CD14-positive monocyte (primary cell): ENCODE results near the gene ZAP70. TPM values are rescaled to one million over a fixed set of nuclear protein-coding genes. Genes with fewer than 3 reads are reported as not detected.

Source experiments
- DNase-seq, 3 donors: peaks; one replicate each; pipeline ENCODE4 v3.0.0-alpha.2; 2011 to 2022
- H2AFZ ChIP-seq: 2 replicates; pipeline ENCODE4 v1.6.0; 2012; ENCODE audit warnings: mild to moderate bottlenecking, low read depth, low read length, inconsistent platforms; ENCODE audit not compliant: insufficient read depth, poor library complexity, severe bottlenecking
- H3K27ac ChIP-seq, 2 donors: 1 replicate in 1 of 2; 2 replicates in 1 of 2; pipeline ENCODE4 v1.5.1; 2012 to 2013; ENCODE audit warnings: low read length in 2 of 2, control low read depth in 1 of 2, inconsistent platforms in 1 of 2, low read depth in 1 of 2, mild to moderate bottlenecking in 1 of 2
- H3K27me3 ChIP-seq, 2 donors: one replicate each; pipeline versions ENCODE4 v1.6.0 to v1.6.1; 2011 to 2013; ENCODE audit warnings: low read length in 2 of 2; ENCODE audit not compliant: control insufficient read depth in 2 of 2, insufficient read depth in 2 of 2
- H3K36me3 ChIP-seq, 2 donors: replicated peaks in 1 of 2; 1 replicate in 1 of 2; 2 replicates in 1 of 2; pipeline versions ENCODE4 v1.5.1 to v1.6.1; 2012 to 2013; ENCODE audit warnings: low read length in 2 of 2, control low read depth in 1 of 2, inconsistent platforms in 1 of 2, mild to moderate bottlenecking in 1 of 2; ENCODE audit not compliant: insufficient read depth in 2 of 2, control insufficient read depth in 1 of 2
- H3K4me1 ChIP-seq, 2 donors: 1 replicate in 1 of 2; 2 replicates in 1 of 2; pipeline versions ENCODE4 v1.5.1 to v1.6.1; 2012 to 2013; ENCODE audit warnings: low read length in 2 of 2, control low read depth in 1 of 2, inconsistent platforms in 1 of 2, mild to moderate bottlenecking in 1 of 2, moderate library complexity in 1 of 2; ENCODE audit not compliant: insufficient read depth in 2 of 2, control insufficient read depth in 1 of 2
- H3K4me2 ChIP-seq: replicated peaks from 2 replicates; pipeline ENCODE3; 2012; ENCODE audit warnings: low read length, moderate library complexity, mild to moderate bottlenecking; ENCODE audit not compliant: poor library complexity, severe bottlenecking; ENCODE audit errors: extremely low read depth
- H3K4me3 ChIP-seq, 3 experiments: fragments of 200-600 bp in 1 of 3; sonication (generic) in 1 of 3; replicated peaks in 1 of 3; 1 replicate in 2 of 3; 2 replicates in 1 of 3; pipeline ENCODE4 v1.5.1; 2011 to 2013; ENCODE audit warnings: low read length in 3 of 3, mild to moderate bottlenecking in 3 of 3, control low read depth in 2 of 3, low read depth in 2 of 3, inconsistent platforms in 1 of 3, moderate library complexity in 1 of 3
- H3K79me2 ChIP-seq: 2 replicates; pipeline ENCODE4 v1.6.0; 2012; ENCODE audit warnings: mild to moderate bottlenecking, control low read depth, inconsistent platforms, low read length, moderate library complexity; ENCODE audit not compliant: insufficient read depth
- H3K9ac ChIP-seq: 2 replicates; pipeline ENCODE4 v1.6.0; 2017; ENCODE audit warnings: low read length, mild to moderate bottlenecking; ENCODE audit not compliant: insufficient read depth, poor library complexity, severe bottlenecking
- H3K9me3 ChIP-seq, 2 donors: replicated peaks in 1 of 2; 1 replicate in 1 of 2; 2 replicates in 1 of 2; pipeline versions ENCODE4 v1.5.1 to v1.6.1; 2012 to 2013; ENCODE audit warnings: low read length in 2 of 2, control low read depth in 1 of 2; ENCODE audit not compliant: control insufficient read depth in 1 of 2, insufficient read depth in 1 of 2
- H4K20me1 ChIP-seq: 2 replicates; pipeline ENCODE4 v1.6.0; 2012; ENCODE audit warnings: mild to moderate bottlenecking, low read length, control low read depth, moderate library complexity; ENCODE audit not compliant: insufficient read depth
- H3K27ac Mint-ChIP-seq, 7 donors: one replicate each; pipeline ENCODE4 v1.8.0; 2020; ENCODE audit warnings: mild to moderate bottlenecking in 7 of 7, mixed read lengths in 7 of 7, moderate library complexity in 6 of 7, inconsistent platforms in 2 of 7
- H3K27me3 Mint-ChIP-seq, 3 donors: one replicate each; pipeline ENCODE4 v1.8.0; 2021 to 2022; ENCODE audit warnings: low read depth in 3 of 3, mild to moderate bottlenecking in 3 of 3, mixed read lengths in 3 of 3, moderate library complexity in 3 of 3, inconsistent platforms in 1 of 3
- H3K36me3 Mint-ChIP-seq, 2 donors: one replicate each; pipeline ENCODE4 v1.8.0; 2020; ENCODE audit warnings: mixed read lengths in 2 of 2, inconsistent platforms in 1 of 2, mild to moderate bottlenecking in 1 of 2
- H3K4me1 Mint-ChIP-seq: one replicate; pipeline ENCODE4 v1.8.0; 2020; ENCODE audit warnings: mild to moderate bottlenecking, mixed read lengths
- H3K4me3 Mint-ChIP-seq, 2 donors: one replicate each; pipeline ENCODE4 v1.8.0; 2020; ENCODE audit warnings: mild to moderate bottlenecking in 2 of 2, mixed read lengths in 2 of 2, moderate library complexity in 1 of 2
- H3K9me3 Mint-ChIP-seq, 7 donors: one replicate each; pipeline ENCODE4 v1.8.0; 2020 to 2022; ENCODE audit warnings: mixed read lengths in 7 of 7, mild to moderate bottlenecking in 6 of 7, moderate library complexity in 6 of 7, inconsistent platforms in 2 of 7
- WGBS: methylation state at CpG from one replicate; pipeline ENCODE4 v1.1.5; 2013; ENCODE audit warnings: missing lambda C conversion rate; ENCODE audit not compliant: insufficient coverage; 5-methylcytosine and 5-hydroxymethylcytosine counted together
- intact Hi-C, 2 donors: fragments of 100-400 bp; cut with micrococcal nuclease; formaldehyde crosslinking; loops; one replicate each; pipeline versions ENCODE4 v1.15.0 to v1.15.1; 2023
- polyA plus RNA-seq, 3 donors: library from polyadenylated mRNA; depleted of rRNA in 1 of 3; unstranded in 2 of 3; stranded (reverse) in 1 of 3; fragments of 300-500 nt in 2 of 3; fragments of >200 nt in 1 of 3; fragmentation: Illumina TruSeq in 2 of 3; gene quantifications; 1 replicate in 2 of 3; 2 replicates in 1 of 3; pipeline ENCODE4 v1.2.3, GENCODE V29; 2012 to 2021
- TF ChIP-seq, protein P1 (sequence below): fragments of 200-600 bp; IDR thresholded peaks from one replicate; pipeline ENCODE4 v1.8.0; 2022; ENCODE audit warnings: antibody characterized with exemption, mild to moderate bottlenecking

The ZAP70 gene
- polyA plus RNA-seq, 3 donors, result 0.30 to 0.69 (median 0.38) TPM

DNA sequence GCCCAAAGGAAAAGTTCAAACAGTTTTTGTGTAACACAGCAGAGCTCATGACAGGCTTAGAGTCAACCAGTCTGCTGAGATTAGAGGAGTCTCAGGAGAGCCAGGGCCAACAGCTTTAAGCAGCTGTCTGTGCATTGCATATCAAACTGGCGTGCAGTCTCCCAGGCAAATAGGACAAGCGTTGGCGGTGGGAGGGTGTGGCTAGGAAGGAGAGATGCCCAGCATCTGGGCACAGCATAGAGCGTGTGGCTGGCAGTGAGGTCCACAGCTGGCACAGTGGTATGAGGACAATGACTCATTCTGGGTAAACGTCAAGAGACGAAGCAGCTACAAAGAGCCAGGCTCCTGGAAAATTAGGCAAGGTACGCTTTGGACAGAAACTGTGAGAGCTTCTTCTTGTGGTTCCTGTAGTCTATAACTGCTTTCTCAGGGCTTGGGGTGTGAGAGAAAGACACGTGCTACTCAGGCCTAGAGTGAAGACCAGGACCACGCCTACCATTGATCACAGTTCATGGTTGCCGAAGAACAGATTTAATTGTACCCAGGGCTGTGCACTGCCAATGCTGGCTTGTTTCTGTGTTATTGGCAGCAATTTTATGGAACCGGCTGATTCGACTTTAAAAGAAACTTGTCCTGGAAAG lies 14.8 kb downstream of the ZAP70 start:
- Histone ChIP-seq H3K4me2 (no peak overlapping the region), H3K27ac (no peak overlapping the region), H3K9me3 (peaks cover 0 to 18% of the 10 kb centered on the region in 2 donors), H3K27me3 (no peaks in the 10 kb centered on the region), H3K79me2 (no peaks in the 10 kb centered on the region), H4K20me1 (no peaks in the 10 kb centered on the region), H3K36me3 (no peaks in the 10 kb centered on the region), H3K9ac (no peak overlapping the region), H3K4me3 (no peak overlapping the region), H2AFZ (no peak overlapping the region), H3K4me1 (no peaks in the 10 kb centered on the region)
- Mint-ChIP-seq H3K36me3 (no peaks in the 10 kb centered on the region), H3K27me3 (peaks cover 0 to 12% (median 4%) of the 10 kb centered on the region in 3 donors), H3K4me1 (no peaks in the 10 kb centered on the region), H3K4me3 (no peak overlapping the region), H3K27ac (no peak overlapping the region), H3K9me3 (peaks cover 8 to 26% (median 17%) of the 10 kb centered on the region in 7 donors)
- intact Hi-C loops, result no loop called here
- TF ChIP-seq, protein P1, sequence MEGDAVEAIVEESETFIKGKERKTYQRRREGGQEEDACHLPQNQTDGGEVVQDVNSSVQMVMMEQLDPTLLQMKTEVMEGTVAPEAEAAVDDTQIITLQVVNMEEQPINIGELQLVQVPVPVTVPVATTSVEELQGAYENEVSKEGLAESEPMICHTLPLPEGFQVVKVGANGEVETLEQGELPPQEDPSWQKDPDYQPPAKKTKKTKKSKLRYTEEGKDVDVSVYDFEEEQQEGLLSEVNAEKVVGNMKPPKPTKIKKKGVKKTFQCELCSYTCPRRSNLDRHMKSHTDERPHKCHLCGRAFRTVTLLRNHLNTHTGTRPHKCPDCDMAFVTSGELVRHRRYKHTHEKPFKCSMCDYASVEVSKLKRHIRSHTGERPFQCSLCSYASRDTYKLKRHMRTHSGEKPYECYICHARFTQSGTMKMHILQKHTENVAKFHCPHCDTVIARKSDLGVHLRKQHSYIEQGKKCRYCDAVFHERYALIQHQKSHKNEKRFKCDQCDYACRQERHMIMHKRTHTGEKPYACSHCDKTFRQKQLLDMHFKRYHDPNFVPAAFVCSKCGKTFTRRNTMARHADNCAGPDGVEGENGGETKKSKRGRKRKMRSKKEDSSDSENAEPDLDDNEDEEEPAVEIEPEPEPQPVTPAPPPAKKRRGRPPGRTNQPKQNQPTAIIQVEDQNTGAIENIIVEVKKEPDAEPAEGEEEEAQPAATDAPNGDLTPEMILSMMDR, result no peak
- 80% methylated on average over 12 of the region's 12 CpGs for WGBS
- DNase-seq, result no peak

DNA sequence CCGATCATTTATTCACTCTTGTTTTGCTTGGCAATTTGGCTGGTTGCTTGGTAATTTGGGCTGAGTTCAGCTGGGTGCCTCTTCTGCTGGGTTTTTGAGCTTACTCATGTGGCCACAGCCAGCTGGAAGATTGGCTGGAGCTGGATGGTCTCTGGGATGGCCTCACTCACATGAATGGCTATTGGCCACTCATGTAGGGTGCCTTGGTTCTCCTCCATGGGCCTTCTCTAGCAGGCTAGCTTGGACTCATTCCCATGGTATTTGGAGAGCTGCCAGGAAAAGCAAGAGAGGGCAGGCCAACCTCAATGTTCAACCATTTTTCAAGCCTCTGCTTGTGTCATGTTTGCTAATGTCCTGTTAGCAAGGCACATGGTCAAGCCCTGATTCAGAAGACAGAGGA lies 16.9 kb downstream of the ZAP70 start:
- H3K4me1 ChIP-seq, result no peaks in the 10 kb centered on the region
- H3K27me3 ChIP-seq, result no peaks in the 10 kb centered on the region
- H3K36me3 ChIP-seq, result no peaks in the 10 kb centered on the region
- no peaks in the 10 kb centered on the region for H3K79me2 ChIP-seq
- peaks cover 0 to 11% of the 10 kb centered on the region in 2 donors for H3K9me3 ChIP-seq
- H2AFZ ChIP-seq, result no peak overlapping the region
- no peak overlapping the region for H3K4me2 ChIP-seq
- Mint-ChIP-seq H3K4me1 (no peaks in the 10 kb centered on the region), H3K9me3 (peaks cover 0 to 21% (median 13%) of the 10 kb centered on the region in 7 donors), H3K36me3 (no peaks in the 10 kb centered on the region), H3K27ac (no peak overlapping the region), H3K4me3 (no peak overlapping the region), H3K27me3 (peaks cover 0 to 2% (median 1%) of the 10 kb centered on the region in 3 donors)
- no peak overlapping the region for H3K9ac ChIP-seq
- no peak for DNase-seq
- intact Hi-C loops, result no loop called here
- WGBS, result no CpG with 5 or more reads among the region's 1 CpG
- H3K27ac ChIP-seq, result no peak overlapping the region
- TF ChIP-seq, protein P1, result no peak
- no peaks in the 10 kb centered on the region for H4K20me1 ChIP-seq
- no peak overlapping the region for H3K4me3 ChIP-seq
